Vagina (tissue), 2 donors: ENCODE data around the gene NEB.

Source experiments
- CTCF ChIP-seq, 3 experiments: fragments of 450-650 bp in 2 of 3; fragments of 200-600 bp in 1 of 3; sonication (generic) in 1 of 3; IDR thresholded peaks; one replicate each; pipeline ENCODE4 v1.5.1; 2017 to 2019; ENCODE audit warnings: antibody characterized with exemption in 3 of 3, mild to moderate bottlenecking in 2 of 3, moderate library complexity in 2 of 3
- POLR2A ChIP-seq, 2 donors: fragments of 450-650 bp; IDR thresholded peaks; one replicate each; pipeline ENCODE4 v1.6.1; 2017; ENCODE audit warnings: antibody characterized with exemption in 2 of 2, mild to moderate bottlenecking in 2 of 2, moderate library complexity in 2 of 2

GRCh38 chr2:151569167-151569566 is 165.1 kb downstream of the NEB start:
- TF ChIP-seq CTCF (IDR thresholded peaks at IDR 0.05) (no peak), POLR2A (IDR thresholded peaks at IDR 0.05) (no peak)
